GM21825 (cell line): Measurements from ENCODE around the gene SYNGR2.
A peak's percentile ranks its signal among the peaks of the same experiment; 100 is the strongest.
"Not testable (repeated sequence)": the region's sequence is repeated elsewhere in the genome, so short reads cannot be mapped to it uniquely, and the experiment has no call there.

ENCODE experiments used
- ATAC-seq: cut with Tn5 transposase; IDR thresholded peaks from one replicate; pipeline ENCODE4 v1.9.1; 2021; ENCODE audit warnings: mild to moderate bottlenecking, moderate library complexity; ENCODE audit not compliant: unreplicated experiment

Gene SYNGR2

DNA sequence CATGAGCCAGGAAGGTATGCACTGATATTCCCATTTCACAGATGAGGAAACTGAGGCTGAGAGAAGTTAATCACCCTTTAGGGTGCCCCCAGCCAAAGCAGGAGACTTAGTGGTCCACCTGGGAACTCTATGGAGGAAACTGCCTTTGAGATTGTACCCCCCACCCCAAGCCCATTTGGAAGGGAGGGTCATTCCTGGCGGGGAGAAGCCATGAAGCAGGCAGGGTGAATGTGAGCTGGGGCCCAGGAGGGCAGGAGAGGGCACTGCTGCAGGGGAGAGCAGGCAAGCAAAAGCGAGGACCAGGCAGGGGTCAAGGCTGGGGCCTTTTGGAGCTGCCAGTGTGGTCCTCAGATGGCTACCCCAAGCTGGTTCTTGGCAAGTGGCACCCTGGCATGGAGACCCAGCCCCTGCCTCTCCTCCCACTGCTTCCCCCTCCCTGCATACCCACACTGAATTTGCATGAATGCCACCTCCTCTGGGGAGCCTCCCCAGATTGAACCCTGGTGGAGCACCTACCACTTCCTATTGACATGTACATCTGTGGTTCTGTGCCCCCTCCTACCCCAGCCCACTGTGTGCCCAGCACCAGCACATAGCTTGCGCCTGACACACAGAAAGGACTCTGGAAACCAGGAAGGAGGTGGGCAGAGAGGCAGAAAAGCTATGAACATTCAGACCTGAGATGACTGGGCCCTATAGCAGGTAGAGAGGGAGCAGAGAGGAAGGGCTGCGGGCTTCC is 38.9 kb upstream of the SYNGR2 start:
- ATAC-seq: no peak

DNA sequence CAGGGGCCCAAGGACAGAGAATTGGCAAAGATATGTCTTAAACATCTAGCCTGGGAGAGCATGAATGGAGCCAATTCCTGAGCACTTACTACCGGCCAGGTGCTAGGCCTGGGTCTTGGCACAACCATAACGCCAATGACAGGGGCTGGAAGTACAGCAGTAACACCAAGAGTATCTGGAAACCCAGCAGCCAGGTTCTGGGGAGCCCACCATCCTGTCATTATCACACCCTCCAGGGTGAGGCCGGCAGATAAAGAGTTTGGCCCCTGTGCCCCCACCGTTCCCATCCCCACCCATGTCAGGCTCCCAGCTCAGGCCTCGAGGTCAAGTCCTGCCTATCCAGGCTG is 38.3 kb upstream of the SYNGR2 start:
- ATAC-seq: no peak

DNA sequence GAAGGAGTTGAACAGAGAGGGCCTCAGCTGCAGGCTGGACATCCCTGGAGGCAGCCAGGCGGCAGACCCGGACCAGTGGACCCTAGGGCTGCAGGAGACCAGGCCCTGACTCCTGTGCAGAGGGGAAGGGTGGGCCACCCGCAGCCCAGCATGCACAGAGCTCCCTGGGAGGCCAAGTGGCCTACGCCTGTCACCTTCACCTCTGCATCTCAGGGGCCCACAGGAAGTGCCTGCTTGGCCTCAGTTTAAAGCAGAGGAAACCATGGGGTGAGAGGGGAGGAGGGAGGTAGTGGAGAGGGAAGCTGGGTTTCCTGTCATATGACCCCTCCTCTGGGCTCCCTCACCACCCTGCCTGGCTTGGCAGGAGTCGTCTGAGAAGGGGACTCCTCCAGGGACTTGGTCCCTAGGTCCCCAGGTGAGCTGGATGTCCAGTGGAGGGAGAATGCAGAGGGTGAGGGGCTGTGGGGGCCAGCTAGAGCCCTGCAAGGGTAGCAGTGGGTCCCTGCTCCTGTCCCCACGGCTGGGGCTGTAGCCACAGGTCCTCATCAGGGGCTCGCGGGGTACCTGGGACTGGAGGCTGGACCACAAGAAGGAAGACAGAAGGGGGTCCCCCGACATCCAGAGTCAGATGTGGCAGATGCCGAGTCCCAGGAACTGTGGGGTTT is 37.8 kb upstream of the SYNGR2 start, which contains the start of gene TMC8:
TSS of gene TMC8 (plus strand) at position 335 of the 665 bp plus-strand sequence. CDS start 818 bp downstream, outside the sequence.
- no peak for ATAC-seq

DNA sequence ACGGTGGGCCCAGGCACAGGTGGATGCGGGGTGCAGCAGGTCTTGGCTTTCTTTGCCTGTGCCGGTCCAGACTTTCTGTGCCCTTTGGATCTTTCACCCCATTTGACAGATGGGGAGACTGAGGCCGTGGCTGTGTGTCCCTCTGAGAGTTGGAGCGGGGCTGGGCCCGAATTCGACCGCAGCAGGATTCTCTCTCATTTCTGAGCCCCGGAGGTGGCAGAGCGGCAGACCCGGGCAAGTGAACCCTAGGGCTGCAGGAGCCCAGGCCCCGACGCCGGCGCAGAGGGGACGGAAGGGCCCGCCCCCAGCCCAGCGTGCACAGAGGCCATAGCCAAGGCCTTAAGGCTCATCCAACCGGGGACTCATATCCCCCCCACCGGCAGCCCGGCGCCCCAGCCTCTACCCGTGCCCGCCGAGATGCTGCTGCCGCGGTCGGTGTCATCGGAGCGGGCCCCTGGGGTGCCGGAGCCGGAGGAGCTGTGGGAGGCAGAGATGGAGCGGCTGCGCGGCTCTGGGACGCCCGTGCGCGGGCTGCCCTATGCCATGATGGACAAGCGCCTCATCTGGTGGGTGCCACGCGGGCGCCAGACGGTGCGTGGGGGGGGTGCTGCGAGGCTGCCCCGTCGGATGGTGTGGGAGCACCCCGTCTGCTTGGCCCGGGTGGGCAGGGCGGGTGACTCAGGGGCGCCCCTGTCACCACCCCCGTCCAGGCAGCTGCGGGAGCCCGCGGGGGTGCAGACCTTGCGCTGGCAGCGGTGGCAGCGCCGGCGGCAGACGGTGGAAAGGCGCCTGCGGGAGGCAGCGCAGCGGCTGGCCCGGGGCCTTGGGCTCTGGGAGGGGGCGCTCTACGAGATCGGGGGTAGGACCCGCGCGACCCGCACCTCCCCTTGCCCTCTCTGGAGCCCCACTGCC is 37.0 kb upstream of the SYNGR2 start:
- ATAC-seq: no peak

DNA sequence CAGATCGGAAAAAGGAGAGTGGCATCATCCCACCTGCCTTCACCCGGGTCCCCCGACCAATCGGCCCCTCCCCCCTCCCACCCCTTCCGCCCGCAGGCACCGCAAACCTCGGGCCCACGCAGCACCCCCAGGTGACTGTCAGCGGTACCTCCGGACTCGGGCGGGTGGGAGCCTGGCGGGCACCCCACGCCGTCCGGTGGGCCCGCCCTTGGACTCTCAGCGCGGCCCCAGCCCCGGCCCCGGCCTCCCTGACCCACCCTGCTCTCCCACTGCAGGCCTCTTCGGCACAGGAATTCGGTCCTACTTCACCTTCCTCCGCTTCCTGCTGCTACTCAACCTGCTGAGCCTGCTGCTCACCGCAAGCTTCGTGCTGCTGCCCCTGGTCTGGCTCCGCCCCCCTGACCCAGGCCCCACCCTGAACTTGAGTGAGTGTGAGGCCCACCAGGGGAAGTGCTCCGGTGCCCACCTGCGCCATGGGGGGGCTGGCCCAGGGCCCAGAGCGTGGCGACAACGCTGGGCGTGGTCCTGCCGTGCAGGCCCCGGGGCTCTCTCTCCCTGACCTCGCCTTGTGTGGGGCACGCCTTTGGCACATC is 36.2 kb upstream of the SYNGR2 start:
- ATAC-seq: no peak

DNA sequence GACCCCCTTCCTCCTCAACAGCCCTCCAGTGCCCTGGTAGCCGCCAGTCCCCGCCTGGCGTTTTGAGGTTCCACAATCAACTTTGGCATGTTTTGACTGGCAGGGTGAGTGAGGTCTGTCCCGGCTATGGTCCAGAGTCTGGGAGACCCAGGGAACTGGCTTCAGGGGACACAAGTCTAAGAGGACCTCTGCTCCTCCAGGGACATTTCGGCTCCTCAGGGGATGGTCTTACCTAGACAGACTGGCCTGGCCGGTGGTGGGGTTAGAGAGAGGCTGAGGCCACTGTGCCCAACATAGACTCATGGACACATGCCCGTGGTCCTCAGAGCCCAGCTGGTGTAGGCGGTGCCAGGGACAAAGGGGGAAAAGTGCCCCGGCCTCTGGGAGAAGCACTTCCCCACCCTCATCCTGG is 35.6 kb upstream of the SYNGR2 start:
- ATAC-seq: no peak

DNA sequence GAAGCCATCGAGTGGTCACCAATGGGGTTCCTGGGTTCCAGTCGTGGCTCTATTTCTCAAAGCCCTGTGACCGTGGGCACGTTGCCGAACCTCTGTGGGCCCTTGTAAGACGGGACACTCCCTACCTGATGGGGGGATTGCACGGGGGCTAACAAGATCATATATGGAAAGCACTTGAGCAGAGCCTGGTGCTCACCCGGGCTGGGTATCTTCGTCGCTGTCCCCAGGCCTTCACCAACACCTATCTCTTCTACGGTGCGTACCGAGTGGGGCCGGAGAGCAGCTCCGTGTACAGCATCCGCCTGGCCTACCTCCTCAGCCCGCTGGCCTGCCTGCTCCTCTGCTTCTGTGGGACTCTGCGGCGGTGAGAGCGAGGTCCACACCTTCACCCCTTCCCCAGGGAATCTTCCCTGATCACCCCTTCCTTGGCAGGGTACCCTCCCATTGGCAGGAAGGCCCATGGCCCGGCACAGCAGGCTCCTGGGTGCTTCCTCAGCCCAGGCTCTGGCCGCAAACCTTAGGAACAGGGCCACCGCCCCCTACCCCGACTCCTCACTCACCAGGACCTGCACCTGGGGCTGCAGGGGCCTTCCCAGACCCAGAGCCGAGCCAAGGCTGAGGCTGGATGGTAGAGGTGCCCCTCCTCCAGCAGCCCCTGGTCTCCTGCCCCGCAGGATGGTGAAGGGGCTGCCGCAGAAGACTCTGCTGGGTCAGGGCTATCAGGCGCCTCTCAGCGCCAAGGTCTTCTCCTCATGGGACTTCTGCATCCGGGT is 35.0 kb upstream of the SYNGR2 start:
- no peak for ATAC-seq

DNA sequence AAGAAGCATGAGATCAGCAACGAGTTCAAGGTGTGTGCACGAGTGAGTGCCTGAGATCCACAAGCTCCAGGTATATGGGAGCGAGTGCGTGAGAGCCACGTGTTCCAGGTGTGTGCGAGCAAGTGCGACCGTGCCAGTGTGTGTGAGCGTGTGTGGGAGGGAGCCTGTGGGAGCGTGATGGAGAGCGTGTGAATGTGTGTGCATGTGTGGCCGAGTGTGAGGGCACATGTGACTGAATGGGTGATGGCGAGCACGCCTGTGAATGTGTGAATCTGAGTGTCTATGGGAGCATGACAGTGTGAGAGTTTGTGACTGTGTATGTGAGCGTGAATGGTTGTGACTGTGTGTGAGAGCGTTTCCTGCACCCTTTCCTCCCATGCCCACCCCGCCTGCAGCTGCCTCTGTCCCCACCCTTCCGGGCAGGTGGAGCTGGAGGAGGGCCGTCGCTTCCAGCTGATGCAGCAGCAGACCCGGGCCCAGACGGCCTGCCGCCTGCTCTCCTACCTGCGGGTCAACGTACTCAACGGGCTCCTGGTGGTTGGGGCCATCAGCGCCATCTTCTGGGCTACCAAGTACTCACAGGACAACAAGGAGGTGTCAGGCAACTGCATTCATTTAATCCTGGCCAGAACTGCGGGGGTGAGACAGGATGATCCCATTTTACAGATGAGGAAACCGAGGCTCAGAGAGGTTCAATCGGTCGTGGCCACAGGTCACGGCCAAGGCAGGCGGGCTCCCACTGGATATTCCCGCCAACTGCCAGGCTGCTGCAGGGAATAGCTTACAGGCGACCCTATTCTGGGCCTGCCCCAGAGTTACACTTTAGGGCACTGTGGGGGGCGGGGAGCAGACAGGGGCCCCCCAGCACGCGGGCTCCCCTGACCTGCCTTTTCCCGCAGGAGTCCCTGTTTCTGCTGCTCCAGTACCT is 34.1 kb upstream of the SYNGR2 start:
- no peak for ATAC-seq

DNA sequence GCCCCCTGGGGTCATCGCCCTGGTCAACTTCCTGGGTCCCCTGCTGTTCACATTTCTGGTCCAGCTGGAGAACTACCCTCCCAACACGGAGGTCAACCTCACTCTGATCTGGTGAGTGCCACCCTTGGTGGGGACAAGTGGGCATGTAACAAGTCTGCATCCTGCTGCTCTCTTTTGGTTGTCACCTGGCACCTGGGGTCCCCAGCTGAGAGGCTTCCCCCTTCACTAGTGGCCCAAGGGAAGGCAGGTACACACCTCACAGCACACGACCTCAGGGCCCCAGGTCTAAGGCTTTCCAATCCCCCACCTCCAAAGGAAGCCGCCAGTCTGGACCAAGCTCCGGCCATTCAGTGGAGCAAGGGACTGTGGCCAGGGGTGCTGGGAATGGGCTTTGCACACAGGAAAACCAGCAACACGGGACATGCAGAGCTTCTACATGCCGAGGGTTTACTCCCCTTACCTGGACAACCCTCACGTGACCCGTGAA is 33.4 kb upstream of the SYNGR2 start:
- no peak for ATAC-seq

DNA sequence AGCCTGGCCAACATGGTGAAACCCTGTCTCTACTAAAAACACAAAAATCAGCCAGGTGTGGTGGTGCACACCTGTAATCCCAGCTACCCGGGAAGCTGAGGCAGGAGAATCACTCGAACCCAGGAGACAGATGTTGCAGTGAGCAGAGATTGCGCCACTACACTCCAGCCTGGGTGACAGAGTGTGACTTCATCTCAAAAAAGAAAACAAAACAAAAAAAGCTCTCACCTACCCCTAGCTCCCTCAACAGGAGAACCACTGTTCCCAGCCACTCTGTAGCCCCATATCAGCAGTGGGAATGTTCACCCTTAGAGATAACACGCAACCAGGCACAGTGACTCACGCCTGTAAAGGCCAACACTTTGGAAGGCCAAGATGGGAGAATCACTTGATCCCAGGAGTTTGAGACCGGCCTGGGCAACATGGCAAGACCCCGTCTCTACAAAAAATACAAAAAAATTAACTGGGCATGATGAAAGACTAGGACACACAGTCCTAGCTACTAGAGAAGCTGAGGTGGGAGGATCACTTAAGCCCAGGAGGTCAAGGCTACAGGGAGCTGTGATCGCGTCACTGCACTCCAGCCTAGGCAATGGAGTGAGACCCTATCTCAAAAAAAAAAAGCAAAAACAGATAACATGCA is 32.4 kb upstream of the SYNGR2 start:
- ATAC-seq: no peak

DNA sequence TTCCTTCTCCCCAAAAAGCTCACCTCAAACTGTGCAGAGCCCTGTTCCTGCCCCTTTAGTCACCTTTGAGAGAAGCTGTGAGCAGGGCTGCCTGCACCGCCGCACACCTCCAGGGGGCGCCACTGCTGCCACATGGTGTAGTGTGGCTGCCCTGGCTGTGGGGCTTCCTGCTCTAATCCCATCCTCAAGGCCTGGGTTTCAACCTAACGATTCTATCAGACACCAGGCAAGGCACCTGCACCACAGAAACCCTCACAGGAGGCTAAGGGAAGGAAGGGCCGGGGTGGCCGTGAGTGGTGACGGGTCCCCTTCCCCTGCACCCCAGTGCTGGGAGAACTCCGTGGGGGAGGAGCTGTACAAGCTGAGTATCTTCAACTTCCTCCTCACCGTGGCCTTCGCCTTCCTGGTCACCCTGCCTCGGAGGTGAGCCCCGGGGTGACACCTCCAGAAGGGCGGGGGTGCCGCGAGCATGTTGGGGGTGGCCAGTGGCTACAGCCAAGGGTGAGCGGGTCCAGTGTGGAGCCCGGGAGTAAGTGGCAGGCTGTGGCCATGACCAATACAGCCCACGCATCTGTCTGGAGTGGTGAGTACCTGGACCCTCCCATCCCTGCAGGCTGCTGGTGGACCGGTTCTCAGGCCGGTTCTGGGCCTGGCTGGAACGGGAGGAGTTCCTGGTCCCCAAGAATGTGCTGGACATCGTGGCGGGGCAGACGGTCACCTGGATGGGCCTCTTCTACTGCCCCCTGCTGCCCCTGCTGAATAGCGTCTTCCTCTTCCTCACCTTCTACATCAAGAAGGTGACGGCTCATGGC is 30.8 kb upstream of the SYNGR2 start:
- no peak for ATAC-seq

DNA sequence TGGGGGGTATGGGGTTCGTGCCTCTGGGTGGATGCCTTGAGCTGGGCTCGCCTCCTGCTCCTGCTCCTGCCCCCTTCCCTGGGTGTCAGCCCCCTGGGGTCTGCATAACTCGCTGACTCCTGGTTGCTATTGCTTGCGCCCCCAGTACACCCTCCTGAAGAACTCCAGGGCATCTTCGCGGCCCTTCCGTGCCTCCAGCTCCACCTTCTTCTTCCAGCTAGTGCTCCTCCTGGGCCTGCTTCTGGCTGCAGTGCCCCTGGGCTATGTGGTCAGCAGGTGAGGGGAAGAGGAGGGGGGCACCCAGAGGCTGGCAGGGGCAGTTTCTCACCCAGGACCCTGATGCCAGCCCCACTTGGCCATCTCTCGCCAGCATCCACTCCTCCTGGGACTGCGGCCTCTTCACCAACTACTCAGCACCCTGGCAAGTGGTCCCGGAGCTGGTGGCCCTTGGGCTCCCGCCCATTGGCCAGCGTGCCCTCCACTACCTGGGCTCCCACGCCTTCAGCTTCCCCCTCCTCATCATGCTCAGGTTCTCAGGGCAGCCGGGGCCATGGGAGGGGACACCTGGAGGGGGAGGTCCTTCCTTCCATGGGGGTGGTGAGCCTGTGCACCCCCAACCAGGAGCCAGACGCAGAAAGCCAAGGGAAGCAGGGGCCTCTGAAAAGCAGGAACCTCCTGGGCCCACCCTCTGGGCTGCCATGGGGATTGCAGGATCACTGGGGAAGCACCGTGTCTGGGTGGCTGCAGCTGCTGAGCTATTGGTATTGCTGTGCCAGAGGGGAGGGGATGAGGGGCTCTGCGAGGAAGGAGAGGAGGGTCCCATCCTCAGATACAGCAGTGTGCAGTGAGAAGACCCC is 29.9 kb upstream of the SYNGR2 start:
- no peak for ATAC-seq

DNA sequence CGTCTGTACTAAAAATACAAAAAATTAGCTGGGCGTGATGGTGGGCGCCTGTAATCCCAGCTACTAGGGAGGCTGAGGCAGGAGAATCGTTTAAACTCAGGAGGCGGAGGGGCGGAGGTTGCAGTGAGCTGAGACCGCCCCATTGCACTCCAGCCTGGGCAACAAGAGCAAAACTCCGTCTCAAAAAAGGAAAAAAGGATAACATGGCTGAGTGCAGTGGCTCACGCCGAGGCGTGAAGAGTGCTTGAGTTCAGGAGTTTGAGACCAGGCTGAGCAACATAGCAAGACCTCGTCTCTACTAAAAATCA is 28.6 kb upstream of the SYNGR2 start:
- ATAC-seq: not testable (repeated sequence)

DNA sequence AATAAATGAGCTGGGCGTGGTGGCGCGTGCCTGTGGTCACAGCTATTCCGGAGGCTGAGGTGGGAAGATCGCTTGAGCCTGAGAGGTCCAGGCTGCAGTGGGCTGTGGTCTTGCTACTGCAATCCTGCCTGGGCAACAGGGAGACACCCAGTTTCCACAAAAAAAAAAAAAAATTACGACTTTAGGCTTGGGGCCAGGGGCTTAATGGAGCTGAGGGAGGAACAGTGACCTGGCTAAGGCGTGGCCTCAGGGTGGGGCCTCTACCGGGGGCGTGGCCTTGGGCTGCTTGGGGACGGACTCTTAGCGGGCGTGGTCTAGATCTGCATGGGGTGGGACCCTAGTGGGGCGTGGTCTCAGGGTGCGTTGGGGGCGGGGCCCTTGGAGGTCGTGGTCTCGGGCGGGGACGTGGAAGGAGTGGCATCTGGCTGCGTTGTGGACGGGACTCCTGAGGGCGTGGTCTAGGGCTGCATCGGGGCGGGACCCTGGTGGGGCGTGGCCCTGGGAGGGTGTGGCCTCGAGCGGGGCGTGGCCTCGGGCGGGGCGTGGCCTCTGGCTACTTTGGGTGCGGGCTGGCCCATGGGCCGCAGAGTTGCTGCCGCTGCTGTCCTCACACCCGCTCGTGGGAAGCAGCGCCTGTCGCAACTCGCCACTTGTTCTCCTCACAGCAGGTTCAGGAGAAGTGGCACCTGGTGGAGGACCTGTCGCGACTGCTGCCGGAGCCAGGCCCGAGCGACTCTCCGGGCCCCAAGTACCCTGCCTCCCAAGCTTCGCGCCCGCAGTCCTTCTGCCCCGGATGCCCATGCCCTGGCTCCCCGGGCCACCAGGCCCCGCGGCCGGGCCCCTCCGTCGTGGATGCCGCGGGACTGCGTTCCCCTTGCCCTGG is 28.0 kb upstream of the SYNGR2 start:
- ATAC-seq: peak; percentile 62

DNA sequence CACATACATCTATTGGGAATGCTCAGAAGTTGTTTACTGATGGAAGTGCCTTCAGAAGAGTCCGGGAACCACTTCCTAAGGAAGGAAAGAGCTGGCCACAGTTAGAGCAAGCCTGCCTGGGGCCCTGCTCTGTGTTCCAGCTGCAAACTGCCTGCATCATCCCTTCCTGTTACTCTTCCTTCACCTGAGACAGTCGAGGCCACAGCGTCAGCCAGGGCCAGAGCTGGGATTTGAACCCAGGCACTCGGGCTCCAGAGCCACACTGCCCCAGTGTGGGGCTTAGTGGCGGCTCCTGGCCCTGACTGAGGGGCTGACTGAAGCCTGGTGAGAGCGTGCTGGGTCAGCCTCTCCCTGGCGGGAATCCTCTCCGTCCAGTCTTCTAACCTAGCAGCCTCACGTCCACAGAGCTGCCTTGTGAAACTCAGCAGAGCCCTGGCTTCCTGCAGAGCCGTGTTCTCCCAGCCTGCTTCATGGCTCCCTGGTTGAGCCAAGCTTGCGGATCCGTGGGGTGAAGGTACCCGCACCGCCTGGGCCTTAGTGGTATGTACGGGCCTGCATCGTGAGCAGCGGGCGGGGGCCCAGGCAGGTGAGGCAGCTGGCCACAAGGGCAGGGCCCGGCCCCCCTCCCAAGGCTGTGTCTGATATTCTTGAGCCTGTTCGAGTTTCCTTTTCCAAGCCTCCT is 26.8 kb upstream of the SYNGR2 start:
- no peak for ATAC-seq
